Stimulated activated CD8-positive, alpha-beta memory T cell treated with anti-CD3 and anti-CD28 coated beads, Interleukin-7, amount 100 ng/mL, for 4 hours (primary cell): Measurements from ENCODE around the gene BAG2.

Experiments used
- DNase-seq, 2 donors: peaks; one replicate each; pipeline ENCODE4 v3.0.0-alpha.2; 2020; ENCODE audit warnings: low read depth in 2 of 2

The BAG2 gene

GRCh38 chr6:57173886-57174510, 1.9 kb downstream of the BAG2 start:
- DNase-seq: no peak

- DNase-seq: no peak
Observed at GRCh38 chr6:57174511-57174907, 2.4 kb downstream of the BAG2 start.

- no peak for DNase-seq
Observed at GRCh38 chr6:57177545-57178265, 5.6 kb downstream of the BAG2 start.

GRCh38 chr6:57180596-57180995, 8.5 kb downstream of the BAG2 start:
- no peak for DNase-seq

GRCh38 chr6:57182017-57182432, 9.9 kb downstream of the BAG2 start:
- no peak for DNase-seq

GRCh38 chr6:57183336-57183735, 11.2 kb downstream of the BAG2 start:
- no peak for DNase-seq

- DNase-seq: no peak
Observed at GRCh38 chr6:57190140-57190539, 18.0 kb downstream of the BAG2 start.

GRCh38 chr6:57193177-57193576, 21.1 kb downstream of the BAG2 start:
- no peak for DNase-seq

- no peak for DNase-seq
Observed at GRCh38 chr6:57195457-57195856, 23.3 kb downstream of the BAG2 start.

- DNase-seq: no peak
Observed at GRCh38 chr6:57198926-57199636, 27.0 kb downstream of the BAG2 start.

GRCh38 chr6:57201718-57202117, 29.6 kb downstream of the BAG2 start:
- DNase-seq: no peak

- no peak for DNase-seq
Observed at GRCh38 chr6:57205550-57206328, 33.6 kb downstream of the BAG2 start.

- no peak for DNase-seq
Observed at GRCh38 chr6:57207141-57207540, 35.0 kb downstream of the BAG2 start.

- DNase-seq: no peak
Observed at GRCh38 chr6:57207872-57208271, 35.7 kb downstream of the BAG2 start.

GRCh38 chr6:57209030-57209429, 36.9 kb downstream of the BAG2 start:
- no peak for DNase-seq

- DNase-seq: no peak
Observed at GRCh38 chr6:57210060-57210459, 37.9 kb downstream of the BAG2 start.

GRCh38 chr6:57215260-57215659, 43.1 kb downstream of the BAG2 start:
- DNase-seq: no peak

- no peak for DNase-seq
Observed at GRCh38 chr6:57216235-57217101, 44.3 kb downstream of the BAG2 start.

GRCh38 chr6:57217270-57217669, 45.1 kb downstream of the BAG2 start:
- DNase-seq: no peak

GRCh38 chr6:57220083-57220703, 48.1 kb downstream of the BAG2 start:
- DNase-seq: no peak
